ENCODE measurements around the gene BRIX1. TPM values are rescaled to one million over a fixed set of nuclear protein-coding genes. Genes with fewer than 3 reads are reported as not detected.
"Not testable (repeated sequence)": the region's sequence is repeated elsewhere in the genome, so short reads cannot be mapped to it uniquely, and the experiment has no call there.

The BRIX1 gene
- total RNA-seq, 2 experiments from 2014 or later: 77.3 to 78.8 TPM

DNA sequence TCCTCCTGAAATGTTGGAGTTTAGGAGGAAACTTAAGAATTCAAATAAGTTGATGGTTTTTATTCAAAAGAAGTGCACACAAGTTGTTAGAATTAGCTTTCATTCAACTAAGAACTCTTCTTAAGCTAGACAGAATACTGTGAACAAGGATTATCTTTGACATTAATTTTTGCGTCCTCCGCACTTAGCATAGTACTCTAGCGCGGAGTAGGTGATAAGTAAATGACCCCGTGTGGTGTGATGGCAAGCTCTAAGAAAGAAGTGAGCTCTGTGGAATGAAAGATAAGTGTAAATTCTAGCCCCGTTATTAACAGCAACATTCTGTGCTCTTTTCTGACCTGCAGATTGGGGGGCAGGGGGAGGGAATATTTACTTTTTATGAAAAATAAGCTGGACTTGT, 1.0 kb downstream of the BRIX1 start:
- Mint-ChIP-seq H3K9me3 (no peaks in the 10 kb centered on the region), H3K36me3 (ENCODE audit: low read depth) (peaks cover 57% of the 10 kb centered on the region), H3K27ac (no peak overlapping the region), H3K27me3 (no peaks in the 10 kb centered on the region), H3K4me1 (ENCODE audit: low read depth) (peaks cover 33% of the 10 kb centered on the region), H3K4me3 (no peak overlapping the region)
- ChIA-PET POLR2A (interaction anchor here (1.0 to 4.4 kb wide), 4 partner anchors 10 to 78 kb away, joined by 3 to 70 read pairs (median 6); partner anchors contain the start of genes DNAJC21 and TTC23L), CTCF (interaction anchor here (1.0 to 2.7 kb wide), 5 partner anchors 9 to 87 kb away, joined by 3 to 13 read pairs (median 4); partner anchors contain the start of gene DNAJC21)
- TF ChIP-seq, protein P1, sequence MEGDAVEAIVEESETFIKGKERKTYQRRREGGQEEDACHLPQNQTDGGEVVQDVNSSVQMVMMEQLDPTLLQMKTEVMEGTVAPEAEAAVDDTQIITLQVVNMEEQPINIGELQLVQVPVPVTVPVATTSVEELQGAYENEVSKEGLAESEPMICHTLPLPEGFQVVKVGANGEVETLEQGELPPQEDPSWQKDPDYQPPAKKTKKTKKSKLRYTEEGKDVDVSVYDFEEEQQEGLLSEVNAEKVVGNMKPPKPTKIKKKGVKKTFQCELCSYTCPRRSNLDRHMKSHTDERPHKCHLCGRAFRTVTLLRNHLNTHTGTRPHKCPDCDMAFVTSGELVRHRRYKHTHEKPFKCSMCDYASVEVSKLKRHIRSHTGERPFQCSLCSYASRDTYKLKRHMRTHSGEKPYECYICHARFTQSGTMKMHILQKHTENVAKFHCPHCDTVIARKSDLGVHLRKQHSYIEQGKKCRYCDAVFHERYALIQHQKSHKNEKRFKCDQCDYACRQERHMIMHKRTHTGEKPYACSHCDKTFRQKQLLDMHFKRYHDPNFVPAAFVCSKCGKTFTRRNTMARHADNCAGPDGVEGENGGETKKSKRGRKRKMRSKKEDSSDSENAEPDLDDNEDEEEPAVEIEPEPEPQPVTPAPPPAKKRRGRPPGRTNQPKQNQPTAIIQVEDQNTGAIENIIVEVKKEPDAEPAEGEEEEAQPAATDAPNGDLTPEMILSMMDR (IDR thresholded peaks at IDR 0.05): no peak
- ATAC-seq (no peak), DNase-seq (no peak)
- intact Hi-C loops (cut with micrococcal nuclease): no loop called here

DNA sequence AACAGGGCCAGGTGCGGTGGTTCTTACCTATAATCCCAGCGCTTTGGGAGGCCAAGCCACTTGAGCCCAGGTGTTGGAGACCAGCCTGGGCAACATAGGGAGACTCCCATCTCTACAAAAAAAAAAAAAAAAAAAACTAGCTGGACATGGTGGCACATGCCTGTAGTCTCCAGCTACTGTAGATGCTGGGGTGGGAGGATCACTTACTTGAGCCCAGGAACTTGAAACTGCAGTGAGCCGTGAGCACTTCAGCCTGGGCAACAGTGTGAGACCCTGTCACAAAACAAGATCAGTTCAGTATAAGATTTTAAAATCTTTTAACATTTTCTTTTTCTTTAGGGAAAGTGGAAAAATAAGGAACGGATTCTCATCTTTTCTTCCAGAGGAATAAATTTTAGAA, 2.5 kb downstream of the BRIX1 start:
- Mint-ChIP-seq H3K27me3 (no peaks in the 10 kb centered on the region), H3K36me3 (ENCODE audit: low read depth) (peaks cover 60% of the 10 kb centered on the region), H3K4me1 (ENCODE audit: low read depth) (peaks cover 34% of the 10 kb centered on the region), H3K9me3 (no peaks in the 10 kb centered on the region), H3K4me3 (no peak overlapping the region), H3K27ac (peak overlapping the region; percentile 34)
- ATAC-seq: no peak
- POLR2A ChIA-PET: interaction anchor here (4.4 kb wide), 1 partner anchor 11 kb away, joined by 70 read pairs; the partner anchor contains the start of gene DNAJC21
- CTCF ChIA-PET: interaction anchor here (0.8 to 1.5 kb wide), 2 partner anchors 20 to 85 kb away, joined by 3 to 5 read pairs; no protein-coding TSS in a partner anchor
- intact Hi-C loops (cut with micrococcal nuclease): no loop called here
- TF ChIP-seq, protein P1 (IDR thresholded peaks at IDR 0.05): no peak
- no peak for DNase-seq

DNA sequence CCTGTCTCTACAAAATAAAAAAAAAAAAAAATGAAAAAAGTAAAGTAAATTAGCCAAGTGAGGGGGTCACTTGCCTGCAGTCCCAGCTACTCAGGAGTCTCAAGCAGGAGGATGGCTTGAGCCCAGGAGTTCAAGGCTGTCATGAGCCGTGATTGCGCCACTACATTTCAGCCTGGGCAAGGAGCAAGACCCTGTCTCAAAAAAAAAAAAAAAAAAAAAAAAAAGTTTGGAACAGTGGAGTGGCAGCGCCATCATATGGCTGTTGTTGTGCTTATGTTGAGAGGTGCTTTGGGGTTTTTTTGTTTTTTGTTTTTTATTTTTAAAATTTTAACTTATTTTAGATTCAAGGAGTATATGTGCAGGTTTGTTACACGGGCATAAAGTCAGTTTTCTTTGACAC, 3.6 kb downstream of the BRIX1 start:
- intact Hi-C loops (cut with micrococcal nuclease): no loop called here
- no peak for ATAC-seq
- peaks cover 64% of the 10 kb centered on the region for H3K36me3 Mint-ChIP-seq (ENCODE audit: low read depth)
- POLR2A ChIA-PET: no interaction called here
- TF ChIP-seq, protein P1 (IDR thresholded peaks at IDR 0.05): no peak
- no peaks in the 10 kb centered on the region for H3K27me3 Mint-ChIP-seq
- DNase-seq: no peak
- H3K4me1 Mint-ChIP-seq (ENCODE audit: low read depth): peaks cover 35% of the 10 kb centered on the region
- no peaks in the 10 kb centered on the region for H3K9me3 Mint-ChIP-seq
- H3K4me3 Mint-ChIP-seq: no peak overlapping the region
- no peak overlapping the region for H3K27ac Mint-ChIP-seq
- CTCF ChIA-PET: interaction anchor here (1.0 to 1.4 kb wide), 2 partner anchors 10 to 85 kb away, joined by 3 to 5 read pairs; partner anchors contain the start of gene DNAJC21

DNA sequence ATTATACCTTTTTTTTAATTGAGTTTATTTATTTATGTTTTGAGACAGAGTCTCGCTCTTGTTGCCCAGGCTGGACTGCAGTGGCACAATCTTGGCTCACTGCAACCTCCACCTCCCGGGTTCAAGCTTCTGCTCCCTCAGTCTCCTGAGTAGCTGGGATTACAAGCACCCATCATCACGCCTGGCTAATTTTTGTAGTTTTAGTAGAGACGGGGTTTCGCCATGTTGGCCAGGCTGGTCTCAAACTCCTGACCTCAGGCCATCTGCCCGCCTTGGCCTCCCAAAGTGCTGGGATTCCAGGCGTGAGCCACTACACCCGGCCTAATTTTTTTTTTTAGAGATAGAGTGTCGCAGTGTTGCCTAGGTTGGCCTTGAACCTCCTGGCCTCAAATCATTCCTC, 7.7 kb downstream of the BRIX1 start:
- H3K4me3 Mint-ChIP-seq; intact Hi-C loops (cut with micrococcal nuclease); DNase-seq; H3K27me3 Mint-ChIP-seq; H3K9me3 Mint-ChIP-seq: not testable (repeated sequence)
- CTCF ChIA-PET: interaction anchor here (0.8 to 1.6 kb wide), 2 partner anchors 8 to 24 kb away, joined by 5 to 9 read pairs; partner anchors contain the start of genes BRIX1 and RAD1
- Mint-ChIP-seq H3K4me1 (ENCODE audit: low read depth) (peaks cover 45% of the 10 kb centered on the region), H3K36me3 (ENCODE audit: low read depth) (peaks cover 58% of the 10 kb centered on the region), H3K27ac (peak overlapping the region; percentile 76)
- peak; percentile 5 for ATAC-seq
- POLR2A ChIA-PET: interaction anchor here (1.6 kb wide), 1 partner anchor 8 kb away, joined by 21 read pairs; the partner anchor contains the start of genes BRIX1 and RAD1

DNA sequence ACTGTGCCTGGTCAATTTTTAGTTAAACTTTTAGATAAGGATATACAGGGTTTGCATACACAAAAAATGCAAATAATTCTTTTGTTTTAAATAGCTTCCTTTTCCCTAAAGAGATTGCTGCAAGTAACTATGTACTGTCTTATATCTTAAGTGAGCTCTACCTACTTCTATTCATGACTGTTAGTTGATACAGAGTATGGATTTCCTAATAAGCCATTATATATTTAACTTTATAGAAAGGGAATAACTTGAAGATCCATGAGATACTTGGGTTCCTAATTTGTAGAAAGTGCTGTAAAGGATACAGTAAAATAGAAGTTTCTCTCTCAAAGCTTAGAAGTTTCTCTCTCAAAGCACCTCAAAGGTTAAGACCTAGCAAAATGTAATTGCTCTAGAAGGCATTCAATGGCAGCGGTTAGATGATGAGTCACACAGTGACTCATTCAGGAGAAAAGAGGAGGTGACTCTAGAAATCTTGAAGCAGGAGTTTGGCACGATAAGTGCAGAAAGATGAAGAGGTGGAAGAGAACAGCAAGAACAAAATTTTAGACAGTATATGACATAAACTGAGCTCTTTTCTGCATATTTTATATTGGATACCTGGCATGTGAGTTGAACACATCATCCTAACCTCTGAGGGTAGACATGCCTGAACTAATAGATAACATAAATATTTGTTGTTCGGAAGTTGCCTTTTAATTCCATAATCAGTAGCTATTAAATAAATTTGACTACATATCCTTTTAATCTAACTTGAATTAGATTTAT, 8.4 kb downstream of the BRIX1 start:
- Mint-ChIP-seq H3K27me3 (no peaks in the 10 kb centered on the region), H3K4me3 (peak overlapping the region; percentile 26), H3K9me3 (no peaks in the 10 kb centered on the region), H3K27ac (peak overlapping the region; percentile 76), H3K4me1 (ENCODE audit: low read depth) (peaks cover 46% of the 10 kb centered on the region), H3K36me3 (ENCODE audit: low read depth) (peaks cover 53% of the 10 kb centered on the region)
- intact Hi-C loops (cut with micrococcal nuclease): no loop called here
- peak; percentile 68 for DNase-seq
- ATAC-seq: peak; percentile 94
- TF ChIP-seq, protein P1 (IDR thresholded peaks at IDR 0.05): no peak
- ChIA-PET POLR2A (interaction anchor here (1.6 kb wide), 1 partner anchor 9 kb away, joined by 21 read pairs; the partner anchor contains the start of genes BRIX1 and RAD1), CTCF (interaction anchor here (0.8 to 1.6 kb wide), 2 partner anchors 9 to 25 kb away, joined by 5 to 9 read pairs; partner anchors contain the start of genes BRIX1 and RAD1)

Measured in activated CD8-positive, alpha-beta T cell treated with anti-CD3 and anti-CD28 coated beads for 36 hours (primary cell).